Stimulated activated CD8-positive, alpha-beta memory T cell treated with anti-CD3 and anti-CD28 coated beads, Interleukin-2, amount 100 ng/mL, for 1 hour (primary cell): ENCODE results near the gene BEGAIN.

Experiments used
- DNase-seq, 2 donors: peaks; one replicate each; pipeline ENCODE4 v3.0.0-alpha.2; 2020; ENCODE audit warnings: low read depth in 2 of 2

Gene BEGAIN

DNA sequence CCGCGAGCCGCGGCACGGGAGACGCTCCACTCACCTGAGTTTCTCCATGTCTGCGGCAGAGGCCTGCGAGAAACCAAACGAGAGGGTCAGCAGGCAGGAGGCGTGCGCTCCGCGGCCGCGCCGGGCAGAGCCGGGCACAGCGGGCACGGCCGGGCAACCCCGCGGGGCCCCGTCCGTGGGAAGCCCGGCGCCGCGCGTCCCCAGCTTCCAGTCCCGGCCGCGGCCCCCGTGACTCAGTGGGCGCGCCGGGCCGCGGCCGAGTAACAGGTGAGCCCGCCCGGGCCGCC is 19.4 kb downstream of the BEGAIN start:
- DNase-seq: no peak

GRCh38 chr14:100567009-100567876 is 20.0 kb downstream of the BEGAIN start:
- no peak for DNase-seq

GRCh38 chr14:100566586-100566985 is 20.6 kb downstream of the BEGAIN start:
- DNase-seq: no peak

- no peak for DNase-seq
These were observed 21.1 kb downstream of the BEGAIN start for GRCh38 chr14:100566119-100566518.

- no peak for DNase-seq
These were observed 21.6 kb downstream of the BEGAIN start for GRCh38 chr14:100565650-100566049.

DNA sequence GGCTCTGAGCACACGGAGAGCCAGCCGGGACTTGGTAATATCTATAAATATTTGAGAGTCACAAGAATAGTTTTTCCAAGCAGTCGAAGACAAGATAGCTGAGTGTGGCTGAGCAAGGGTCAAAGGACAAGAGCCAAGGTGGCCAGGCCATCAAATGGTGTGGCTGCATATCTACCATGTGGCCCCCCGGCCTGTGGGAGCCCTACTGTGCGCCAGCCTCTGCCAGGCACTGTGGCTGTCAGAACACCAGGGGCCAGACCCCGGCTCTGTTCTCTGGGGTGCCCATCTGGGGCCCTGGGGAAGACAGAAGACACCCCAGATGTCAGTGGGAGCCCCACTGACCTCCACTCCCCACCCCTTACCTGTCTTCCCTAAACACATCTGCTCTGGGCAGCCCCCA is 22.7 kb downstream of the BEGAIN start:
- DNase-seq: no peak

DNA sequence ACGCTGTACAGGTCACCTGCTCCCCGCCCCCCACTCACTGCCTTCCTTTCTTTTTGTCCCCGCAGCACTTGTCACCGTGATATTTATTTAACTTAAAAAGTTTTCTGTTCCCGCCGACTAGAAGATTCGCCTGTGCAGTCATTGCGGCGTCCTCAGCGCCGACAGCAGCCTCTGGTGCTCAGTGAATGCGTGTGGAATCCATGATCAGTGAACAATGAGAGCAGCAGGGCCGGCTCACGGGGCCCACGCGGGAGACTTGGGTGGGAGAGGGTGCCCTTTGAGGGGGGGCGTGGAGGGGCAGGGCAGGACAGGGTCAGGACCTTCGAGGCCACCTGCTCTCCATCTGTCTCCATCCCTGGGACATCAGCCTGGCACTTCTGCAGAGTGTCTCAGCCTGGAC is 24.5 kb downstream of the BEGAIN start:
- no peak for DNase-seq

DNA sequence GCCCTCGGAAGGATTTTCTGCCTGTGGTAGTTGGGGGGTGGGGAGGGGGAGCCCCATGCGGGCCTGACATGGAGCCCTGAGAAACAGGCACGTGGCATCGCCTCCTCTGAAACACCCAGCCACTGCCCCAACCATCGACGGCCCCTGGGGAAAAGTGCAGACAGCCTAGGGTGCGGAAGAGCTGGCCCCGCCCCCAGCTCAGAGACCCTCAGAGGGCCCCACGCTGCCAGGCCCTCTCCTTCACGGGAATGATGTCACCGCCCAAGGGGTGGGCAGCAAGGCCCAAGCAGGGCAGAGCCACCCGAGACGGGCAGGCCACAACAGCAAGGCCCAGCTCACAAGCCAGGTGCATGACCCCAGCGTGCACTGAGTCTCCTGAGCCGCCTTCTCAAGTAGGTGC is 26.2 kb downstream of the BEGAIN start:
- no peak for DNase-seq

DNA sequence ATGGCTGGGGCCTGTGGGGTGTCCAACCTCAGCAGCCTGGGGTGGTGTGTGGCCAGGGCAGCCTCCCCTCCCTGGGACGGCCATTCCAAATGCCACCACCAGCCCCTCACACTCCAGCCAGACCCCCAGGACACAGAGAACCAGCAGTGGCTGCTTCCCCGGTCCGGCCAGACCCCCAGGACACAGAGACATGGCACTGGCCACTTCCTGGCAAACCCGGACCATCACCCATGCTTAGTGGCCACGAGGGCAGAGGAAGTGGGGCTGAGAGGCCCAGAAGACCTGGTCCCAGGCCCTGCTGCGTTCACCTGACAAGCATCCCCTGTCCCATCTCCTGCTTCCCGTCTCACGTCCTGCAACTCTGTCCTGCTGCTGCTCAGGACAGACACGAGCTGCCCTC is 26.7 kb downstream of the BEGAIN start:
- no peak for DNase-seq

- DNase-seq: no peak
These were observed 27.8 kb downstream of the BEGAIN start for GRCh38 chr14:100559455-100559854.

DNA sequence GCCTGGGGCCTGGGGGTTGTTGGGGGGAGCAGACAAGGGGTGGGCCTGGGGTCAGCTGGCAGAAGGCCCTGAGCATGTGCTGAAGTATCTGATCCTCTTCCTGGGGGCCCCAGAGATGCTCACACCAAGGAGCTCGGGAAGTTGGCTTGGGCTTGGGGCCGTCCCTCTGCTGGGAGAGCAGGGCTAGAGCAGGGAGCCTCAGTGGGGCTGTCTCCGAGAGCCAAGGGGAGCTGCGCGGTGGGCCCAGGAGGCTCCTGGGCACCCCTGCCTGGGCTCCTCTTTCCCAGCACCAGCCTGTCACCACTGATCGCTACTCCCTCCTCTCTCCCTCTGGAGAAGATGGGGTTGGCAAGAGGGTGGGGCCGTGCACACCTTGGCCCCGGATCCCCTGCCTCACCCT is 28.3 kb downstream of the BEGAIN start:
- no peak for DNase-seq

GRCh38 chr14:100558226-100558625 is 29.0 kb downstream of the BEGAIN start:
- DNase-seq: no peak

DNA sequence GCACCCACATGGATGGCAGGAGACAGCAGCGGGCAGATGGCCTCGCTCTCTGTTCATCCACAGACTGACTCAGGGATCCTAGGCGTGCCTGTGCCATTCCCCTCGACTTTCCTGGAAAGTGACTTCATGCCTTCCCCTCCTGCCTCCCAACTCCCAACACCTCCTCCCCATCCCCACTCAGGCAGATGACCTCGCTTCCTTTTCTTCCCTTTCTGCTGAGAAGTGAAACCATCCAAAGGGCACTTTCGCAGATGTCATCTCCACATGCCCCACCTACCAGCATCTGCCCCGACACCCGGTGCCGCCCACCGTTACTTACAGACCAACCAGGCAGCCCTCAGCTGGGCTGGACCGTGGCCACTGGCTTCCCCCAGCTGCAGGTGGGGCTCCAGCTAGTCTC is 29.6 kb downstream of the BEGAIN start:
- no peak for DNase-seq

GRCh38 chr14:100556936-100557505 is 30.2 kb downstream of the BEGAIN start:
- no peak for DNase-seq

DNA sequence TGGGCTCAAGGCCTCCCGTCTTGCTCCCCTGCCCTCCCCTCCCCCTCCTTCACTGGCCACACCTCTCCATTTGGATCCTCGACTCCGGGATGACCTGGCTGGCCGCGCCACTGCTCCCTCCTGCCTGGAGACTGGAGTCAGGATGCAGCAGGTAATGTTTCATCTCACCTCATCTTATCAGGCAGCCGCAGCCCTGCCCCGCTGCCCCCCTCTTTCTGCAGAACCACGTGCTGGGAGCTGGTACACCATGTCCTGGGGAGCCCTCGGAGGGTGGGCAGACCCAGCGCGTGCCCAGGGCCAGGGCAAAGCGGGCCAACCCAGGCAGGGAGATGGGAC is 31.1 kb downstream of the BEGAIN start:
- DNase-seq: no peak

- no peak for DNase-seq
These were observed 31.6 kb downstream of the BEGAIN start for GRCh38 chr14:100555436-100556139.

DNA sequence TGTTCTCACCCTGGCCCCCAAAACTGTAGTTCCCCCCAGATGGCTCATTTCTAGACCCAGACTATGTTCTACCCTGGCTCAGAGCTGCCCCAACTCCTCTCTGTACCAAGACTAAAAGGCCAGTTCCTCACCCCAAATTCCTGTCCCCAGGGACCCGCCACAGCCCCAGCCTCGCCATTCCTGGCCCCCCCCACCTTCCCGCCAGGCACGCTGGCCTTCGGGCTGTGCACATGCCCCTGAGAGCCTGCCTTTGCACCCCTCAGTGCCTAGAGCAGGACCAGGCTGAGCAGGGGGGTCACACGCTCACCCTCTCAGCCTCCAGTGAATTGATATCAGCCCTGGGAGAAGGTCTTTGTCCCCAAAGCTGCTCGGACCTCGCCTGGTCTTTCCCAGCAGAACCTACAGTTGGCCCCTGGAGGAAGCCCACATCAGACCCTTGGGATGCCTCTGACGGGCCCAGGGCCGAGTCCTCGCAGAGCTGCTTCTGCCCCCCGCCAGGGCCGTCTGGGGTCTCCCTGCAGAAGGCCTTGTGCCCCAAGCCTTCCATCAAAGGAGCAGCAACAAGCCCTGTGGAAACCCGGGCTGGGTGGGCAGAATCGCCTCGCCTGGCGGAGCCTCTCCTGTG is 32.4 kb downstream of the BEGAIN start:
- DNase-seq: no peak

DNA sequence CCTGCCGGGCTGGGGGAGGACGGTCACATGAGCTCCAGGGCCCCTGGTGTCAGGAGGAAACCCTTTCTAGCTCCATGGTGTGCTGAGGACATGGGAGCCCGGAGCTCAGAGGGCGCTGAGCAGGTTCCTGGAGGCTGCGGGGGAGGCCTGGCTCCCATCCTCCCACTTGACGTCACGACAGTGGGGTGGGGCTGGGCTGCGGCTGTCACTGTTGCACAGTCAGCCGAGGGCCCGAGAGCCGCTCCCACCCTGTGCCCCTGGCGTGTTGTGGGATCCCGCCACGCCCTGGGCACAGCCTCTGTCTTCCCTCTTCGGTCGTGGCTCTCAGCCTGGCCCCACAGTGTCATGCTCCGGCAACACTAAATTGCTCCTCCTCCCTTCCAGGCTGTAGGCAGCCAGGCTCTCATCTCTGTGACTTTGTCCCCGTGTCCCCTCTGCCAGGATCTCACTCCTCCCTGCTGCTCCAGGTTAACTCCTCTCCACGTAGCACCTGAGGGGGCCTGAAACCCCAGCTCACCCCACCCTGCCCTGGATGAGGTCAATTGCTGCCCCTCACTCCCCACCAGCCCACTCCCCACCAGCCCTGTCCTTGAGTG is 33.0 kb downstream of the BEGAIN start:
- DNase-seq: no peak

- no peak for DNase-seq
These were observed 33.7 kb downstream of the BEGAIN start for GRCh38 chr14:100553471-100553870.

GRCh38 chr14:100552524-100553125 is 34.6 kb downstream of the BEGAIN start:
- DNase-seq: no peak

- no peak for DNase-seq
These were observed 36.2 kb downstream of the BEGAIN start for GRCh38 chr14:100551056-100551455.
